Subcutaneous abdominal adipose tissue (tissue), 5 donors: ENCODE measurements around the gene IL31.

ENCODE experiments used
- H3K27ac ChIP-seq: one replicate; pipeline ENCODE4 v1.7.0; 2013; ENCODE audit warnings: low read depth, mild to moderate bottlenecking, inconsistent platforms, low read length, moderate library complexity
- H3K27me3 ChIP-seq, 5 donors: one replicate each; pipeline ENCODE4 v1.7.0; 2013; ENCODE audit warnings: low read length in 5 of 5, inconsistent platforms in 1 of 5; ENCODE audit not compliant: control insufficient read depth in 5 of 5, insufficient read depth in 4 of 5
- H3K36me3 ChIP-seq, 5 donors: one replicate each; pipeline ENCODE4 v1.7.0; 2013; ENCODE audit warnings: low read length in 5 of 5; ENCODE audit not compliant: control insufficient read depth in 5 of 5, insufficient read depth in 5 of 5
- H3K4me1 ChIP-seq, 5 donors: one replicate each; pipeline ENCODE4 v1.7.0; 2013; ENCODE audit warnings: low read length in 5 of 5, mild to moderate bottlenecking in 3 of 5, moderate library complexity in 1 of 5; ENCODE audit not compliant: control insufficient read depth in 5 of 5, insufficient read depth in 5 of 5
- H3K4me3 ChIP-seq, 5 donors: one replicate each; pipeline ENCODE4 v1.7.0; 2013; ENCODE audit warnings: low read length in 5 of 5, low read depth in 1 of 5
- H3K9ac ChIP-seq, 5 donors: one replicate each; pipeline ENCODE4 v1.7.0; 2013; ENCODE audit warnings: low read length in 5 of 5, mild to moderate bottlenecking in 4 of 5, moderate library complexity in 3 of 5
- H3K9me3 ChIP-seq, 5 donors: one replicate each; pipeline ENCODE4 v1.7.0; 2013; ENCODE audit warnings: low read length in 5 of 5; ENCODE audit not compliant: control insufficient read depth in 5 of 5
- donor health status: healthy.
- donor health status: healthy.
- donor health status: healthy.
- donor health status: healthy.
- donor health status: healthy.

IL31 gene

GRCh38 chr12:122145505-122146330 lies 28.3 kb downstream of the IL31 start:
- H3K27me3 ChIP-seq: peaks cover 0 to 3% (median 0%) of the 10 kb centered on the region in 5 donors
- no peak overlapping the region for H3K9ac ChIP-seq
- H3K4me1 ChIP-seq: no peaks in the 10 kb centered on the region
- no peak overlapping the region for H3K27ac ChIP-seq
- H3K9me3 ChIP-seq: no peaks in the 10 kb centered on the region
- no peak overlapping the region for H3K4me3 ChIP-seq
- H3K36me3 ChIP-seq: peaks cover 0 to 40% (median 35%) of the 10 kb centered on the region in 5 donors

- H3K27ac ChIP-seq: no peak overlapping the region
- no peak overlapping the region for H3K9ac ChIP-seq
- H3K27me3 ChIP-seq: no peaks in the 10 kb centered on the region
- no peaks in the 10 kb centered on the region for H3K9me3 ChIP-seq
- H3K36me3 ChIP-seq: peaks cover 0 to 46% (median 39%) of the 10 kb centered on the region in 5 donors
- no peak overlapping the region for H3K4me3 ChIP-seq
- no peaks in the 10 kb centered on the region for H3K4me1 ChIP-seq
Observed at GRCh38 chr12:122144885-122145284, 29.1 kb downstream of the IL31 start.

- Histone ChIP-seq H3K9me3 (no peaks in the 10 kb centered on the region), H3K4me3 (no peak overlapping the region), H3K27me3 (no peaks in the 10 kb centered on the region), H3K27ac (no peak overlapping the region), H3K9ac (no peak overlapping the region), H3K36me3 (peaks cover 0 to 65% (median 57%) of the 10 kb centered on the region in 5 donors), H3K4me1 (no peaks in the 10 kb centered on the region)
Observed at GRCh38 chr12:122142857-122143256, 31.2 kb downstream of the IL31 start.

- H3K27ac ChIP-seq: no peak overlapping the region
- no peak overlapping the region for H3K4me3 ChIP-seq
- peaks cover 0 to 72% (median 57%) of the 10 kb centered on the region in 5 donors for H3K36me3 ChIP-seq
- H3K27me3 ChIP-seq: no peaks in the 10 kb centered on the region
- H3K4me1 ChIP-seq: no peaks in the 10 kb centered on the region
- H3K9ac ChIP-seq: no peak overlapping the region
- H3K9me3 ChIP-seq: no peaks in the 10 kb centered on the region
Observed at GRCh38 chr12:122141911-122142725, 31.9 kb downstream of the IL31 start.

GRCh38 chr12:122140467-122141257 lies 33.4 kb downstream of the IL31 start:
- Histone ChIP-seq H3K27ac (no peak overlapping the region), H3K9ac (no peak overlapping the region), H3K36me3 (peaks cover 0 to 82% (median 62%) of the 10 kb centered on the region in 5 donors)

GRCh38 chr12:122139941-122140340 lies 34.1 kb downstream of the IL31 start:
- Histone ChIP-seq H3K36me3 (peaks cover 0 to 89% (median 69%) of the 10 kb centered on the region in 5 donors), H3K27me3 (no peaks in the 10 kb centered on the region), H3K9me3 (no peaks in the 10 kb centered on the region), H3K4me1 (no peaks in the 10 kb centered on the region), H3K4me3 (no peak overlapping the region), H3K9ac (no peak overlapping the region), H3K27ac (no peak overlapping the region)

More at GRCh38 chr12:122140467-122141257, 33.4 kb downstream of the IL31 start:
- Histone ChIP-seq H3K4me1 (no peaks in the 10 kb centered on the region), H3K9me3 (no peaks in the 10 kb centered on the region), H3K4me3 (no peak overlapping the region), H3K27me3 (no peaks in the 10 kb centered on the region)

- H3K9ac ChIP-seq: no peak overlapping the region
- no peaks in the 10 kb centered on the region for H3K27me3 ChIP-seq
- H3K27ac ChIP-seq: no peak overlapping the region
Observed at GRCh38 chr12:122139266-122139665, 34.8 kb downstream of the IL31 start.

GRCh38 chr12:122138616-122139015 lies 35.4 kb downstream of the IL31 start:
- Histone ChIP-seq H3K9ac (no peak overlapping the region), H3K4me1 (no peaks in the 10 kb centered on the region), H3K27me3 (no peaks in the 10 kb centered on the region), H3K36me3 (peaks cover 0 to 87% (median 71%) of the 10 kb centered on the region in 5 donors), H3K27ac (no peak overlapping the region), H3K9me3 (no peaks in the 10 kb centered on the region), H3K4me3 (no peak overlapping the region)

More at GRCh38 chr12:122139266-122139665, 34.8 kb downstream of the IL31 start:
- Histone ChIP-seq H3K9me3 (no peaks in the 10 kb centered on the region), H3K36me3 (peaks cover 0 to 89% (median 71%) of the 10 kb centered on the region in 5 donors), H3K4me1 (no peaks in the 10 kb centered on the region), H3K4me3 (no peak overlapping the region)

GRCh38 chr12:122138181-122138580 lies 35.8 kb downstream of the IL31 start:
- H3K4me1 ChIP-seq: no peaks in the 10 kb centered on the region
- peaks cover 0 to 87% (median 71%) of the 10 kb centered on the region in 5 donors for H3K36me3 ChIP-seq
- no peak overlapping the region for H3K27ac ChIP-seq
- no peaks in the 10 kb centered on the region for H3K9me3 ChIP-seq
- H3K4me3 ChIP-seq: no peak overlapping the region
- no peak overlapping the region for H3K9ac ChIP-seq
- H3K27me3 ChIP-seq: no peaks in the 10 kb centered on the region
